Neutrophil (primary cell): ENCODE measurements around the gene DSCAM.

Source experiments
- H3K27ac ChIP-seq: fragments of 200-600 bp; sonication (generic); 2 replicates; pipeline ENCODE4 v1.5.1; 2016; ENCODE audit warnings: mild to moderate bottlenecking, moderate library complexity
- H3K27me3 ChIP-seq: fragments of 200-600 bp; sonication (generic); 2 replicates; pipeline ENCODE4 v1.6.0; 2016; ENCODE audit warnings: mild to moderate bottlenecking
- H3K36me3 ChIP-seq: fragments of 200-600 bp; sonication (generic); 2 replicates; pipeline ENCODE4 v1.5.1; 2017
- H3K4me1 ChIP-seq, 2 experiments: fragments of 200-600 bp in 1 of 2; sonication (generic) in 1 of 2; 1 replicate in 1 of 2; 2 replicates in 1 of 2; pipeline versions ENCODE4 v1.5.1 to v1.6.1; 2013 to 2016; ENCODE audit warnings: low read depth in 1 of 2, low read length in 1 of 2, mild to moderate bottlenecking in 1 of 2, moderate library complexity in 1 of 2; ENCODE audit not compliant: control insufficient read depth in 1 of 2, insufficient read depth in 1 of 2
- H3K4me3 ChIP-seq, 2 experiments: fragments of 200-600 bp in 1 of 2; sonication (generic) in 1 of 2; 1 replicate in 1 of 2; 2 replicates in 1 of 2; pipeline ENCODE4 v1.5.1; 2013 to 2016; ENCODE audit warnings: low read depth in 1 of 2, low read length in 1 of 2, mild to moderate bottlenecking in 1 of 2, moderate library complexity in 1 of 2
- H3K9me3 ChIP-seq: fragments of 200-600 bp; sonication (generic); 2 replicates; pipeline ENCODE4 v1.5.1; 2016
- TF ChIP-seq, protein P1 (sequence below): fragments of 200-600 bp; sonication (generic); IDR thresholded peaks from 2 replicates; pipeline ENCODE4 v1.5.1; 2016; ENCODE audit warnings: antibody characterized with exemption

Gene DSCAM

DNA sequence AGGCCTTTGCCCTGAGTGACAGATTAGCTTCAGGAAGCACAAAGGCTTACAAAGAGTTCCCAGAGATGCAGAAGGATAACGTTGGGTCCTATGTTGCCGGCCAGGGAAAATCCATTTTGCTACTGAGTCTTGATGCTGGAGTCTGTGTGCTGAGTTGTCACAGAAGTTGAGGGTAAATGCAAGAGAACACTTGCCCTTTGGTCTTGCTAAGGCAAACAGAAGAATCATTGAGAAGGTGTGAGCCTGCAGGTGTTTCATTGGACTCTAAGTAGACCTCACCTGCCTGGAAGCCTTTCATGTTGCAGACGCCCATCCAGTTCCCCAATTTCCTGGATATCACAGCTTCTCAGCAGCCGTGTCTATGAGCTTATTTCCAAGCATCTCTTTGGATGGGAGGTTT lies 874.5 kb downstream of the DSCAM start:
- Histone ChIP-seq H3K27ac (no peak overlapping the region), H3K36me3 (no peaks in the 10 kb centered on the region), H3K4me1 (no peaks in the 10 kb centered on the region), H3K4me3 (no peak overlapping the region), H3K9me3 (no peaks in the 10 kb centered on the region), H3K27me3 (no peaks in the 10 kb centered on the region)
- TF ChIP-seq, protein P1, sequence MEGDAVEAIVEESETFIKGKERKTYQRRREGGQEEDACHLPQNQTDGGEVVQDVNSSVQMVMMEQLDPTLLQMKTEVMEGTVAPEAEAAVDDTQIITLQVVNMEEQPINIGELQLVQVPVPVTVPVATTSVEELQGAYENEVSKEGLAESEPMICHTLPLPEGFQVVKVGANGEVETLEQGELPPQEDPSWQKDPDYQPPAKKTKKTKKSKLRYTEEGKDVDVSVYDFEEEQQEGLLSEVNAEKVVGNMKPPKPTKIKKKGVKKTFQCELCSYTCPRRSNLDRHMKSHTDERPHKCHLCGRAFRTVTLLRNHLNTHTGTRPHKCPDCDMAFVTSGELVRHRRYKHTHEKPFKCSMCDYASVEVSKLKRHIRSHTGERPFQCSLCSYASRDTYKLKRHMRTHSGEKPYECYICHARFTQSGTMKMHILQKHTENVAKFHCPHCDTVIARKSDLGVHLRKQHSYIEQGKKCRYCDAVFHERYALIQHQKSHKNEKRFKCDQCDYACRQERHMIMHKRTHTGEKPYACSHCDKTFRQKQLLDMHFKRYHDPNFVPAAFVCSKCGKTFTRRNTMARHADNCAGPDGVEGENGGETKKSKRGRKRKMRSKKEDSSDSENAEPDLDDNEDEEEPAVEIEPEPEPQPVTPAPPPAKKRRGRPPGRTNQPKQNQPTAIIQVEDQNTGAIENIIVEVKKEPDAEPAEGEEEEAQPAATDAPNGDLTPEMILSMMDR = no peak

DNA sequence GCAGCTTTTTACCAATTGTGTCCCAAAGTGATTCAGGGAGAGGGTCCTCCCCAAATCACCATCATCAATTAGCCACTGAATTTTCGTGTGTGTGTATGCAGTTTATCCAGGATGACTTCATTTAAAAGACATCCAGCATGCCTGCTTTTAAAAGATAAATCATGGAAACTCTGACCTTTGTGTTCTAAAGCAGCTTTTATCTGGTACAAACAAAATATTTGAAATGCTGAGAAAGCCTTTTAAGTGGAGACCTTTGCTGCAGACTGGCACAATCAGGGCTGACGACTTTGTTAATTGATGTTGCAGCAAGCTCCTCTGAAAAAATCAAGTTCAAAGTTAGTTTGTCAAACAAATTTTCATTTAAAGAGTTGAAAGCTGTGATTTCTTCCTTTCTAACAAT lies 875.0 kb downstream of the DSCAM start:
- Histone ChIP-seq H3K27me3 (no peaks in the 10 kb centered on the region), H3K27ac (no peak overlapping the region), H3K9me3 (no peaks in the 10 kb centered on the region), H3K4me3 (no peak overlapping the region), H3K4me1 (no peaks in the 10 kb centered on the region), H3K36me3 (no peaks in the 10 kb centered on the region)
- TF ChIP-seq, protein P1 = no peak

DNA sequence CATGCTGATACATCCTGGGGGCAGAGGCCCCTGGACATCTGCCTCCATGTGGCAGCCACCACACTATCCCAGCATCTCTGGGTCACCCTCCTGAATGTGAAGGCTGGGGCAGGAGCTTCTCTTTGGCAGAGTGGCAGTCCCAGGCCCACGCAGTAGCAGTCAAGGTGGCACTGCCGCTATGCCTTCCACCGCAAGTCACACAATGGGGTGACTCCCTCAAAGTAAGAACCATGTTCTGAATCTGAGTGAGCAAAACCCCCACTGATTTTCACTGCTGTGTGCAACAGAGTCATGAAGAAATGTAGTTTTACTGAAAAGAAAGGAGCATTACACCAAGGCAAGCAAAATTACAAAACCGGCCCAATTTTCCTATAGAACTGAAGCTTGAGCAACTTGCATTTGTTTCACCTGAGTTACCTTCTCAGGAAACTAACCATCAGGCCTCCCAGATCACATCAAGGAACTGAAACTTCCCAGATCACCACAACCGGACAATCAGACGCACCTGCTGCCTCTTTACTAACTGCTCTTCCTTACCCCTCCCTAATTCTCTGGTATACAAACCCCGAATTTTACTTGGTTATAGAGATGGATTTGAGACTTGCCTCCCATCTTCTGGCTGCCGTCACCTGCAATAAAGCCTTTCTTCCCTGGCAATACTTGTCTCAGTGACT lies 877.1 kb downstream of the DSCAM start:
- TF ChIP-seq, protein P1 = no peak
- Histone ChIP-seq H3K27ac (no peak overlapping the region), H3K27me3 (no peaks in the 10 kb centered on the region), H3K36me3 (no peaks in the 10 kb centered on the region), H3K4me3 (no peak overlapping the region), H3K4me1 (no peaks in the 10 kb centered on the region), H3K9me3 (no peaks in the 10 kb centered on the region)

DNA sequence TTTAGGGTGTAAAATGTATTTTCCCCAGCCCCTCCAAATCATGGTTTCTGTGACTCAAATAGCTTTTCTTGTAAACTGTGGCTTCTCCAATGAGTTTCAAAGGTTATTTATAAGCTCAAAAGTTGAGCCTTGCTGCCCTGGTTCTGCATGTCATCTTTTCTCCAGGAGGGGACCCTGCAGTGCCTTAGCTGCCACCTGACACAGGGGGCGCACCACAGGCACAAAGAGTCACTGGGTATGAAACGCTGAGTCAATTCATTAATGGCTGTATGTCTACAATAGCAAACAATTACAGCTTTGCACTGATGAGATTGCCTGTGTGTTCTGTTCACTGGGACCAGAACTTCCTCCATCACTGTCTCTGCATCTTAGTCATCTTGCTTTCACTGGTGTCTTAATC lies 878.9 kb downstream of the DSCAM start:
- Histone ChIP-seq H3K27me3 (no peaks in the 10 kb centered on the region), H3K36me3 (no peaks in the 10 kb centered on the region), H3K4me1 (no peaks in the 10 kb centered on the region), H3K4me3 (no peak overlapping the region), H3K9me3 (no peaks in the 10 kb centered on the region), H3K27ac (no peak overlapping the region)
- TF ChIP-seq, protein P1 = no peak

DNA sequence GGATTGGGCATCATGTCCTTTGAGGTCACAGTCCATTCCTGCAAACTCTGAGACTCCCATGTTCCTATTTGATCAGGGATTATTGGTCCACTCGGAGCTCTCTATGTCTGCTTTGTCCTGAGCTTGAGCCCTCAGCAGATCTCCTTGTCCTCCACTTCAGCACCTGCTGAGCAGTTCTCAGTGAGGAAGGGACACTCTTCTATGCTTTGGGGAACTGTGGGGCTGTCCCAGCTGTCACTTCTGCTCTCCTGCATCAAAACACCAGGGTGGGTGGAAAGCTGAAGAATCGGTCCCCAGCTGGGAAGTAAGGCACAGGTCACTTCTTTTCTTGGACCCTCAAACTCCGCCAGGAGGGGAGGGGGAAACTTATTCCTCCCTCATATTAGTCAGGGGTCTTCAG lies 880.2 kb downstream of the DSCAM start:
- no peak overlapping the region for H3K4me3 ChIP-seq
- no peaks in the 10 kb centered on the region for H3K27me3 ChIP-seq
- H3K4me1 ChIP-seq = no peaks in the 10 kb centered on the region
- TF ChIP-seq, protein P1 = no peak
- no peak overlapping the region for H3K27ac ChIP-seq
- H3K36me3 ChIP-seq = no peaks in the 10 kb centered on the region
- H3K9me3 ChIP-seq = no peaks in the 10 kb centered on the region
